ENCODE data around the gene LARGE1.

The LARGE1 gene

GRCh38 chr22:33869946-33870345 is 50.3 kb downstream of the LARGE1 start:
- no peak overlapping the region for H3K18ac ChIP-seq (ENCODE audit: low read length)
- no peak overlapping the region for H2BK5ac ChIP-seq (ENCODE audit: low read length)
- H3K4me1 ChIP-seq (ENCODE audit: control insufficient read depth in 2 of 2, insufficient read depth in 1 of 2, low read depth in 1 of 2, low read length in 2 of 2), result peaks cover 13 to 16% of the 10 kb centered on the region in 2 donors
- no peak overlapping the region for H2BK120ac ChIP-seq (ENCODE audit: low read depth, low read length)
- H4K91ac ChIP-seq (ENCODE audit: low read depth, low read length, poor library complexity), result no peak overlapping the region
- H3K4ac ChIP-seq (ENCODE audit: low read length), result no peak overlapping the region
- no peak overlapping the region for H2AK5ac ChIP-seq (ENCODE audit: low read depth, low read length)
- H3K9ac ChIP-seq (ENCODE audit: low read depth, low read length, poor library complexity), result no peak overlapping the region
- H3K79me1 ChIP-seq (ENCODE audit: low read depth, low read length), result peaks cover 5% of the 10 kb centered on the region
- no peak overlapping the region for H2AFZ ChIP-seq (ENCODE audit: low read length)
- H3K23ac ChIP-seq (ENCODE audit: low read depth, low read length, poor library complexity), result no peak overlapping the region
- no peaks in the 10 kb centered on the region for H3K36me3 ChIP-seq (replicated peaks in 1 of 2; ENCODE audit: control insufficient read depth in 2 of 2, insufficient read depth in 2 of 2, low read length in 2 of 2)
- no peak overlapping the region for H2BK15ac ChIP-seq (ENCODE audit: low read length)
- no peak for DNase-seq (ENCODE audit: low spot score)
- no peak overlapping the region for H4K8ac ChIP-seq (ENCODE audit: low read depth, low read length)
- WGBS, 2 donors (ENCODE audit: extremely low coverage in 2 of 2, insufficient read length in 2 of 2, insufficient replicate concordance in 1 of 2), result no CpG with 5 or more reads among the region's 2 CpGs
- H3K27ac ChIP-seq (replicated peaks; ENCODE audit: low read length), result no peak overlapping the region
- no peak overlapping the region for H3K14ac ChIP-seq (ENCODE audit: low read length)
- no peaks in the 10 kb centered on the region for H3K9me3 ChIP-seq (replicated peaks in 1 of 2; ENCODE audit: control insufficient read depth in 2 of 2, insufficient read depth in 1 of 2, low read depth in 1 of 2, low read length in 2 of 2)
- no peak overlapping the region for H2BK12ac ChIP-seq (ENCODE audit: low read length)
- H3K27me3 ChIP-seq (ENCODE audit: control insufficient read depth in 3 of 3, insufficient read depth in 3 of 3, low read depth in 1 of 3, low read length in 3 of 3), result no peaks in the 10 kb centered on the region
- no peak overlapping the region for H3K4me3 ChIP-seq (ENCODE audit: low read length in 2 of 2)
- no peak overlapping the region for H3K4me2 ChIP-seq (ENCODE audit: insufficient read depth, low read length, poor library complexity, severe bottlenecking)

DNA sequence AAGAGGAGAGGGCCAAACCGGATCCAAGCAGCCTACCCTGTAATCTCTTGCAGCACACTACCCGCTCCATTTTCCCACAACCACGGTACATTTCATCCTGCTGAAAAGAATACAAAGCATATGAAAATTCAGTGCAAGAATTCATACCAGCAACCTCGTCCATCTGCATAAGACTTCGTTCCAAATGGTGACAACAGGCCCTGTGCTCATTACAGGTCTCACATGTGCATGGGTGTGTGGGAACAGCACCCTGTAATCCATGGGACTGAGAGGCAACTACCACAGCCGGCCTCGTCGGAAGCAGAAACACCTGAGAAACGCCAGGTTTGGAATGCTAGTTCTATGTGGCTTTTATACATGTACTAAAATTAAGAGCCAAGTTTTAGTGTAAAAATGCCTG is 52.3 kb downstream of the LARGE1 start:
- Histone ChIP-seq H2BK5ac (ENCODE audit: low read length) (no peak overlapping the region), H3K4me2 (ENCODE audit: insufficient read depth, low read length, poor library complexity, severe bottlenecking) (no peak overlapping the region), H3K27ac (replicated peaks; ENCODE audit: low read length) (no peak overlapping the region), H3K4ac (ENCODE audit: low read length) (no peak overlapping the region), H2BK120ac (ENCODE audit: low read depth, low read length) (no peak overlapping the region), H3K9ac (ENCODE audit: low read depth, low read length, poor library complexity) (no peak overlapping the region), H2BK15ac (ENCODE audit: low read length) (no peak overlapping the region), H4K8ac (ENCODE audit: low read depth, low read length) (no peak overlapping the region), H2AK5ac (ENCODE audit: low read depth, low read length) (no peak overlapping the region), H3K4me3 (ENCODE audit: low read length in 2 of 2) (no peak overlapping the region), H3K36me3 (replicated peaks in 1 of 2; ENCODE audit: control insufficient read depth in 2 of 2, insufficient read depth in 2 of 2, low read length in 2 of 2) (no peaks in the 10 kb centered on the region), H3K9me3 (replicated peaks in 1 of 2; ENCODE audit: control insufficient read depth in 2 of 2, insufficient read depth in 1 of 2, low read depth in 1 of 2, low read length in 2 of 2) (no peaks in the 10 kb centered on the region), H3K18ac (ENCODE audit: low read length) (no peak overlapping the region), H3K23ac (ENCODE audit: low read depth, low read length, poor library complexity) (no peak overlapping the region), H4K91ac (ENCODE audit: low read depth, low read length, poor library complexity) (no peak overlapping the region), H2AFZ (ENCODE audit: low read length) (no peak overlapping the region), H3K79me1 (ENCODE audit: low read depth, low read length) (peaks cover 5% of the 10 kb centered on the region), H2BK12ac (ENCODE audit: low read length) (no peak overlapping the region), H3K14ac (ENCODE audit: low read length) (no peak overlapping the region), H3K4me1 (ENCODE audit: control insufficient read depth in 2 of 2, insufficient read depth in 1 of 2, low read depth in 1 of 2, low read length in 2 of 2) (peaks cover 0 to 3% of the 10 kb centered on the region in 2 donors), H3K27me3 (ENCODE audit: control insufficient read depth in 3 of 3, insufficient read depth in 3 of 3, low read depth in 1 of 3, low read length in 3 of 3) (no peaks in the 10 kb centered on the region)
- DNase-seq (ENCODE audit: low spot score), result no peak
- no CpG with 5 or more reads among the region's 9 CpGs for WGBS, 2 donors (ENCODE audit: extremely low coverage in 2 of 2, insufficient read length in 2 of 2, insufficient replicate concordance in 1 of 2)

DNA sequence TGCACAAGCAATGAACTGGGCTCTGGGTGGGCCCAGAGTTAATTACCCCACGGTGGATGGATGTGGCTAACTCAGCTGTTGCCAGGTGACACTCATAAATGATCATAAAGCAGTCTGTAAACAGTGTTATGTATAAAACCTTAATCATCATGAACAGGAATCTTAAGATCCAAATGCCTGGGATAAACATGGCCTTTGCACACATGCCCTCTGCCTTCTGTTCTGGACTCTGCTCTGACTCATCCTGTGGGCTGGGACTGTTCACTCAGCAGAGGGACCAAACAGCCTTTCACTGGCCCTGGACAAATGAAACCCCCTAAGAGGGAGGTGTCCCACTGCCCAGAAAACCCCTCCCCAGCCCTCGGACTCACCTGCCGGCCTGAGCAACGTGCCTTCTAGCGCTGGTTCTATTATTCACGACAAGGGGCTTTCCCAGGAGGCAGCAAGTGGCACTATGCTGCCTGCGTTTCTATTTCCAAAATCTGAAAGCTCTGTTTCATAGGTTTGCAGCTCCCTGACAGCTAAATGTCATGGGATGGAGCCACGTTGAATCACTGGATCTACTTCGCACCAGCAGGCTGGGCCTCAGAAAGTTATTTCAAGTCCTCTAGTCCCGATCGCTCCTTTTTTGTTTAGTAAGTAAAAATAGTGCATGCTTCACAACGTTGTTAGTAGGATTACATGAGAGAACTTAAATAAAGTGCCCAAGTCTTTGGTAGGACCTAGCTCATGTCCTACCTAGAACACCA is 53.0 kb downstream of the LARGE1 start:
- no peak overlapping the region for H3K18ac ChIP-seq (ENCODE audit: low read length)
- no peak overlapping the region for H3K4me2 ChIP-seq (ENCODE audit: insufficient read depth, low read length, poor library complexity, severe bottlenecking)
- no peak overlapping the region for H2BK5ac ChIP-seq (ENCODE audit: low read length)
- H3K27ac ChIP-seq (replicated peaks; ENCODE audit: low read length), result no peak overlapping the region
- no peak overlapping the region for H4K8ac ChIP-seq (ENCODE audit: low read depth, low read length)
- no peak overlapping the region for H3K14ac ChIP-seq (ENCODE audit: low read length)
- H2BK12ac ChIP-seq (ENCODE audit: low read length), result no peak overlapping the region
- WGBS, 2 donors (ENCODE audit: extremely low coverage in 2 of 2, insufficient read length in 2 of 2, insufficient replicate concordance in 1 of 2), result no CpG with 5 or more reads among the region's 12 CpGs
- H3K9ac ChIP-seq (ENCODE audit: low read depth, low read length, poor library complexity), result no peak overlapping the region
- H3K9me3 ChIP-seq (replicated peaks in 1 of 2; ENCODE audit: control insufficient read depth in 2 of 2, insufficient read depth in 1 of 2, low read depth in 1 of 2, low read length in 2 of 2), result no peaks in the 10 kb centered on the region
- H3K27me3 ChIP-seq (ENCODE audit: control insufficient read depth in 3 of 3, insufficient read depth in 3 of 3, low read depth in 1 of 3, low read length in 3 of 3), result no peaks in the 10 kb centered on the region
- H2BK120ac ChIP-seq (ENCODE audit: low read depth, low read length), result no peak overlapping the region
- no peak overlapping the region for H2BK15ac ChIP-seq (ENCODE audit: low read length)
- H4K91ac ChIP-seq (ENCODE audit: low read depth, low read length, poor library complexity), result no peak overlapping the region
- H3K79me1 ChIP-seq (ENCODE audit: low read depth, low read length), result peaks cover 3% of the 10 kb centered on the region
- H3K4me3 ChIP-seq (ENCODE audit: low read length in 2 of 2), result no peak overlapping the region
- H3K36me3 ChIP-seq (replicated peaks in 1 of 2; ENCODE audit: control insufficient read depth in 2 of 2, insufficient read depth in 2 of 2, low read length in 2 of 2), result no peaks in the 10 kb centered on the region
- H2AK5ac ChIP-seq (ENCODE audit: low read depth, low read length), result no peak overlapping the region
- no peak overlapping the region for H2AFZ ChIP-seq (ENCODE audit: low read length)
- no peak overlapping the region for H3K23ac ChIP-seq (ENCODE audit: low read depth, low read length, poor library complexity)
- peaks cover 0 to 3% of the 10 kb centered on the region in 2 donors for H3K4me1 ChIP-seq (ENCODE audit: control insufficient read depth in 2 of 2, insufficient read depth in 1 of 2, low read depth in 1 of 2, low read length in 2 of 2)
- DNase-seq (ENCODE audit: low spot score), result no peak
- H3K4ac ChIP-seq (ENCODE audit: low read length), result no peak overlapping the region

DNA sequence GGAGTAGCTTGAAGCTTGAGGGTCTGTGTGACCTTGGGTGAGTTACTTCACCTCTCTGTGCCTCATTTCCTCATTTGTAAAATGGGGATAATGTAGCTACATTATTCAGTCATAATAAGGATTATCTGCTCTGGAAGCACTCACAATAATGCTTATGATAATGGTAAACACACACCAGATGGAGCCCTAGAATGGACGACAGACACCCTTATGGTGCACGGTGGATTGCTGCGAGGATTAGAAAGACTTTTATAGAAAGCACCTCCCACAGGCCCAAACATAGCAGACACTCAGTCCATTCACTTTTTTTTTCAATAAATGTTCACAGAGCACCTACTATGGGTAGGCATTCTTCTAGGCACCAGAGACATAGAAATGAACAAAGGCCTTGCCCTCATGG is 53.8 kb downstream of the LARGE1 start:
- H3K27ac ChIP-seq (replicated peaks; ENCODE audit: low read length), result no peak overlapping the region
- H3K4ac ChIP-seq (ENCODE audit: low read length), result no peak overlapping the region
- no peak overlapping the region for H3K14ac ChIP-seq (ENCODE audit: low read length)
- H3K79me1 ChIP-seq (ENCODE audit: low read depth, low read length), result peaks cover 2% of the 10 kb centered on the region
- no peak overlapping the region for H4K91ac ChIP-seq (ENCODE audit: low read depth, low read length, poor library complexity)
- no peak overlapping the region for H4K8ac ChIP-seq (ENCODE audit: low read depth, low read length)
- peaks cover 0 to 2% of the 10 kb centered on the region in 2 donors for H3K4me1 ChIP-seq (ENCODE audit: control insufficient read depth in 2 of 2, insufficient read depth in 1 of 2, low read depth in 1 of 2, low read length in 2 of 2)
- no peak overlapping the region for H3K23ac ChIP-seq (ENCODE audit: low read depth, low read length, poor library complexity)
- H3K27me3 ChIP-seq (ENCODE audit: control insufficient read depth in 3 of 3, insufficient read depth in 3 of 3, low read depth in 1 of 3, low read length in 3 of 3), result no peaks in the 10 kb centered on the region
- H2AFZ ChIP-seq (ENCODE audit: low read length), result no peak overlapping the region
- H2BK5ac ChIP-seq (ENCODE audit: low read length), result no peak overlapping the region
- no CpG with 5 or more reads among the region's 3 CpGs for WGBS, 2 donors (ENCODE audit: extremely low coverage in 2 of 2, insufficient read length in 2 of 2, insufficient replicate concordance in 1 of 2)
- H2BK120ac ChIP-seq (ENCODE audit: low read depth, low read length), result no peak overlapping the region
- H2AK5ac ChIP-seq (ENCODE audit: low read depth, low read length), result no peak overlapping the region
- H3K9ac ChIP-seq (ENCODE audit: low read depth, low read length, poor library complexity), result no peak overlapping the region
- no peak overlapping the region for H3K4me2 ChIP-seq (ENCODE audit: insufficient read depth, low read length, poor library complexity, severe bottlenecking)
- H2BK15ac ChIP-seq (ENCODE audit: low read length), result no peak overlapping the region
- no peak overlapping the region for H2BK12ac ChIP-seq (ENCODE audit: low read length)
- no peak for DNase-seq (ENCODE audit: low spot score)
- no peaks in the 10 kb centered on the region for H3K36me3 ChIP-seq (replicated peaks in 1 of 2; ENCODE audit: control insufficient read depth in 2 of 2, insufficient read depth in 2 of 2, low read length in 2 of 2)
- H3K18ac ChIP-seq (ENCODE audit: low read length), result no peak overlapping the region
- H3K4me3 ChIP-seq (ENCODE audit: low read length in 2 of 2), result no peak overlapping the region
- no peaks in the 10 kb centered on the region for H3K9me3 ChIP-seq (replicated peaks in 1 of 2; ENCODE audit: control insufficient read depth in 2 of 2, insufficient read depth in 1 of 2, low read depth in 1 of 2, low read length in 2 of 2)
